Heart left ventricle (tissue), 16 donors: Measurements from ENCODE around the gene AP3B1. TPM values are rescaled to one million over a fixed set of nuclear protein-coding genes. Genes with fewer than 3 reads are reported as not detected.

Source experiments
- ATAC-seq, 4 donors: fragments of 200-7000 bp; cut with Tn5 transposase; one replicate each; pipeline ENCODE4 v1.9.1; 2020 to 2022; ENCODE audit warnings: moderate library complexity in 4 of 4, mild to moderate bottlenecking in 3 of 4, moderate number of reproducible peaks in 1 of 4
- DNase-seq, 5 donors: peaks; one replicate each; pipeline ENCODE4 v3.0.0-alpha.2; 2020
- H3K27ac ChIP-seq, 12 donors: fragments of 200-600 bp; sonication (generic) in 4 of 12; one replicate each; pipeline versions ENCODE4 v1.5.0 to v1.8.0; 2016 to 2022; ENCODE audit warnings: mild to moderate bottlenecking in 2 of 12
- H3K27me3 ChIP-seq, 9 donors: fragments of 200-600 bp; sonication (generic) in 2 of 9; one replicate each; pipeline versions ENCODE4 v1.5.1 to v1.8.0; 2016 to 2022; ENCODE audit warnings: mild to moderate bottlenecking in 3 of 9
- H3K36me3 ChIP-seq, 9 donors: fragments of 200-600 bp; sonication (generic) in 2 of 9; one replicate each; pipeline versions ENCODE4 v1.5.0 to v1.8.0; 2018 to 2022; ENCODE audit warnings: mild to moderate bottlenecking in 2 of 9
- H3K4me1 ChIP-seq, 12 donors: fragments of 200-600 bp; sonication (generic) in 4 of 12; one replicate each; pipeline versions ENCODE4 v1.5.0 to v1.8.0; 2016 to 2022; ENCODE audit warnings: mild to moderate bottlenecking in 3 of 12
- H3K4me3 ChIP-seq, 12 donors: fragments of 200-600 bp; sonication (generic) in 4 of 12; one replicate each; pipeline versions ENCODE4 v1.5.0 to v1.8.0; 2017 to 2022; ENCODE audit warnings: mild to moderate bottlenecking in 9 of 12, moderate library complexity in 4 of 12
- H3K9me3 ChIP-seq, 12 donors: fragments of 200-600 bp; sonication (generic) in 4 of 12; one replicate each; pipeline versions ENCODE4 v1.5.0 to v1.8.0; 2016 to 2022; ENCODE audit warnings: mild to moderate bottlenecking in 1 of 12
- CTCF ChIP-seq, 12 donors: fragments of 200-600 bp; sonication (generic) in 4 of 12; IDR thresholded peaks; one replicate each; pipeline versions ENCODE4 v1.5.0 to v1.8.0; 2018 to 2022; ENCODE audit warnings: antibody characterized with exemption in 12 of 12, mild to moderate bottlenecking in 5 of 12
- POLR2A ChIP-seq, 2 donors: fragments of 450-650 bp; IDR thresholded peaks; one replicate each; pipeline ENCODE4 v1.6.1; 2017; ENCODE audit warnings: antibody characterized with exemption in 2 of 2, mild to moderate bottlenecking in 2 of 2, moderate library complexity in 2 of 2
- WGBS, 4 donors: extraction: QIAGEN DNeasy Blood & Tissue Kit in 2 of 4; methylation state at CpG; one replicate each; pipeline versions ENCODE4 v1.1.5 to v1.1.7; 2013 to 2018; 5-methylcytosine and 5-hydroxymethylcytosine counted together
- intact Hi-C, 10 donors: fragments of 100-400 bp; cut with DNase I; formaldehyde crosslinking; loops; one replicate each; pipeline versions ENCODE4 v1.11.1 to v1.14.2; 2022
- polyA plus RNA-seq, 2 donors: library from polyadenylated mRNA; stranded (reverse); fragments of 200-250 nt; gene quantifications; one replicate each; pipeline ENCODE4 v1.2.3, GENCODE V29; 2013
- total RNA-seq, 9 donors: library from RNA; depleted of rRNA in 2 of 9; stranded (reverse); fragments of >200 nt in 2 of 9; fragmentation: NEBNext Ultra II Directional in 3 of 9; extraction: Animal tissue kit (Norgen Biotek cat#: 25700) in 3 of 9; gene quantifications; one replicate each; pipeline versions ENCODE4 v1.1.0 to v1.2.4, GENCODE V29; 2016 to 2023
- donor health status: ischemic (EF 13 %, LVEDD 7.1; RV severe dilation, severe dysfunction).
- donor health status: healthy with polysubstance abuse.
- donor health status: DM: no; HTN: yes; CAD: no.
- donor health status: DM: no; HTN: no; CAD: no.
- donor health status: ischemic (EF 25% LVEDD 6.9; RV normal size, moderate dysfunction).
- donor health status: ischemic (EF 25% LVEDD 5.7; RV mildly dilated, moderate dysfunction).
- donor health status: healthy.
- donor health status: DM: yes; HTN: yes; CAD: no.
- donor health status: ischemic (EF 35%, LVEDD 5.7; RV mildly dilated, moderate dysfunction).
- donor health status: nonischemic (EF 11% LVEDD 7.7; RV severe dilation, severe dysfunction).
- donor health status: DM: yes; HTN: yes; CAD: no.
- donor health status: PGD.
- donor health status: ischemic (EF 29% LVEDD 5.4; RV normal size, mild dysfunction).
- donor health status: nonischemic (EF 23%, LVEDD 6.1; RV moderate dilation, normal function).

The AP3B1 gene
- total and polyA plus RNA-seq, 11 donors: 14.4 to 33.7 (median 25.2) TPM

GRCh38 chr5:78236046-78236445, 58.5 kb downstream of the AP3B1 start:
- no peak for ATAC-seq
- 85 to 94% (median 88%) methylated on average over 2 of the region's 2 CpGs for WGBS, 4 donors
- H3K9me3 ChIP-seq: no peaks in the 10 kb centered on the region
- H3K27ac ChIP-seq: no peak overlapping the region
- H3K36me3 ChIP-seq: peaks cover 0 to 10% (median 0%) of the 10 kb centered on the region in 9 donors
- no peaks in the 10 kb centered on the region for H3K27me3 ChIP-seq
- intact Hi-C loops: no loop called here
- H3K4me3 ChIP-seq: no peak overlapping the region
- DNase-seq: no peak
- H3K4me1 ChIP-seq: peaks cover 0 to 11% (median 0%) of the 10 kb centered on the region in 12 donors
- TF ChIP-seq POLR2A (IDR thresholded peaks at IDR 0.05) (no peak), CTCF (IDR thresholded peaks at IDR 0.05) (no peak)

GRCh38 chr5:78235289-78235688, 59.2 kb downstream of the AP3B1 start:
- no peaks in the 10 kb centered on the region for H3K27me3 ChIP-seq
- ATAC-seq (no peak), DNase-seq (no peak)
- no peak overlapping the region for H3K27ac ChIP-seq
- no peak overlapping the region for H3K4me3 ChIP-seq
- H3K36me3 ChIP-seq: peaks cover 0 to 6% (median 0%) of the 10 kb centered on the region in 9 donors
- H3K4me1 ChIP-seq: peaks cover 0 to 11% (median 0%) of the 10 kb centered on the region in 12 donors
- TF ChIP-seq POLR2A (IDR thresholded peaks at IDR 0.05) (no peak), CTCF (IDR thresholded peaks at IDR 0.05) (no peak)
- 94 to 96% (median 96%) methylated on average over 3 of the region's 3 CpGs for WGBS, 4 donors
- no peaks in the 10 kb centered on the region for H3K9me3 ChIP-seq
- intact Hi-C loops: no loop called here

DNA sequence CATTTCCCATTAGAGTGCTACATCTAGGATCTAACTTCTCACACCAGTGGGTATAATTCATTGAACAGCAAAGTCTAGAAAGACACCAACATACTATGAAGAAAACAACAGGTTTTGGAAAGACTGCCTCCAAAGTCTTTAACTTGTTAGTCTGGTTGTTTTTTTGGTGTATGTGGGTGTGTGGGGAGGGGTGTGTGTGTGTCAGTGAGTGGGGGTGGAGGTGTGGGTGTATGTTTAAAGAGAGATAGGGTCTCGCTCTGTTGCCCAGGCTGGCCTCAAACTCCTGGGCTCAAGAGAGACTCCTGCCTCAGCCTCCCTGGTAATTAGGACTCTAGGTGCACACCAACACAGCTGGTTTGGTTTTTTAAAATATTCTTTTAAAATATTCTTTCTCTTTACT, 59.7 kb downstream of the AP3B1 start:
- TF ChIP-seq CTCF (IDR thresholded peaks at IDR 0.05): no peak
- no peak for TF ChIP-seq POLR2A (IDR thresholded peaks at IDR 0.05)
- WGBS, 4 donors: 93 to 100% (median 97%) methylated on average over 1 of the region's 1 CpG
- H3K27ac ChIP-seq: no peak overlapping the region

GRCh38 chr5:78232163-78232562, 62.3 kb downstream of the AP3B1 start:
- no peak for TF ChIP-seq CTCF (IDR thresholded peaks at IDR 0.05)
- WGBS, 4 donors: 90 to 95% (median 91%) methylated on average over 1 of the region's 1 CpG
- Histone ChIP-seq H3K9me3 (no peaks in the 10 kb centered on the region), H3K4me3 (no peak overlapping the region), H3K27ac (no peak overlapping the region), H3K4me1 (peaks cover 0 to 11% (median 0%) of the 10 kb centered on the region in 12 donors), H3K27me3 (no peaks in the 10 kb centered on the region), H3K36me3 (peaks cover 0 to 4% (median 0%) of the 10 kb centered on the region in 9 donors)
- intact Hi-C loops: no loop called here
- DNase-seq (no peak), ATAC-seq (no peak)

More for the DNA sequence above, 59.7 kb downstream of the AP3B1 start:
- Histone ChIP-seq H3K27me3 (no peaks in the 10 kb centered on the region), H3K4me1 (peaks cover 0 to 11% (median 0%) of the 10 kb centered on the region in 12 donors), H3K9me3 (no peaks in the 10 kb centered on the region), H3K4me3 (no peak overlapping the region), H3K36me3 (peaks cover 0 to 5% (median 0%) of the 10 kb centered on the region in 9 donors)
- DNase-seq: no peak
- ATAC-seq: no peak
- intact Hi-C loops: no loop called here
